ENCODE data around the gene VASH2. TPM values are rescaled to one million over a fixed set of nuclear protein-coding genes. Genes with fewer than 3 reads are reported as not detected.
"Not testable (repeated sequence)": the region's sequence is repeated elsewhere in the genome, so short reads cannot be mapped to it uniquely, and the experiment has no call there.

Gene VASH2
- total RNA-seq, 3 donors from 2014 or later, result 2.3 to 4.0 (median 2.9) TPM

DNA sequence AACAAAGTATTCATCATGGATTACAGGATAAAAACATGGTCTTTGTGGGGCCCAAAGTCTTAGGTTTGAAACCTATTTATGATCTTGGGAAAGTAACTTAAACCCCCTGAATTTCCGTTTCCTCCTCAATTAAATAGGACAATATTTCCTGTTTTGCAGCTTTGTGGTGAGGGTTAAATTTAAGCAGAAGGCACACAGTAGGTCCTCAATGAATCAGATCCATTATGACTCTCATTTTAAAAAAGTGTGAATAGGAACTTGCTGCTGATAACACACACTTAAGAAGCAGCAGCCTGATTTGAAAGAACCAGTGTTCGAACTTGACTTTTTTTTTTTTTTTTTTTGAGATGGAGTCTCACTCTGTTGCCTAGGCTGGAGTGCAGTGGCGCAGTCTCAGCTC lies 41.4 kb upstream of the VASH2 start:
- no peaks in the 10 kb centered on the region for H3K27me3 ChIP-seq
- DNase-seq (ENCODE audit: low spot score in 2 of 2), result no peak
- H3K36me3 ChIP-seq, result no peaks in the 10 kb centered on the region
- H3K9me3 ChIP-seq, result no peaks in the 10 kb centered on the region
- no peak overlapping the region for H3K27ac ChIP-seq
- TF ChIP-seq, protein P1, sequence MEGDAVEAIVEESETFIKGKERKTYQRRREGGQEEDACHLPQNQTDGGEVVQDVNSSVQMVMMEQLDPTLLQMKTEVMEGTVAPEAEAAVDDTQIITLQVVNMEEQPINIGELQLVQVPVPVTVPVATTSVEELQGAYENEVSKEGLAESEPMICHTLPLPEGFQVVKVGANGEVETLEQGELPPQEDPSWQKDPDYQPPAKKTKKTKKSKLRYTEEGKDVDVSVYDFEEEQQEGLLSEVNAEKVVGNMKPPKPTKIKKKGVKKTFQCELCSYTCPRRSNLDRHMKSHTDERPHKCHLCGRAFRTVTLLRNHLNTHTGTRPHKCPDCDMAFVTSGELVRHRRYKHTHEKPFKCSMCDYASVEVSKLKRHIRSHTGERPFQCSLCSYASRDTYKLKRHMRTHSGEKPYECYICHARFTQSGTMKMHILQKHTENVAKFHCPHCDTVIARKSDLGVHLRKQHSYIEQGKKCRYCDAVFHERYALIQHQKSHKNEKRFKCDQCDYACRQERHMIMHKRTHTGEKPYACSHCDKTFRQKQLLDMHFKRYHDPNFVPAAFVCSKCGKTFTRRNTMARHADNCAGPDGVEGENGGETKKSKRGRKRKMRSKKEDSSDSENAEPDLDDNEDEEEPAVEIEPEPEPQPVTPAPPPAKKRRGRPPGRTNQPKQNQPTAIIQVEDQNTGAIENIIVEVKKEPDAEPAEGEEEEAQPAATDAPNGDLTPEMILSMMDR (IDR thresholded peaks at IDR 0.05), result no peak
- TF ChIP-seq POLR2A (IDR thresholded peaks at IDR 0.05) (no peak), POLR2AphosphoS5 (IDR thresholded peaks at IDR 0.05) (no peak)
- no peaks in the 10 kb centered on the region for H3K4me1 ChIP-seq
- no peak overlapping the region for H3K4me3 ChIP-seq
- intact Hi-C loops (cut with DNase I; ENCODE audit: low total_unique reads), result no loop called here

DNA sequence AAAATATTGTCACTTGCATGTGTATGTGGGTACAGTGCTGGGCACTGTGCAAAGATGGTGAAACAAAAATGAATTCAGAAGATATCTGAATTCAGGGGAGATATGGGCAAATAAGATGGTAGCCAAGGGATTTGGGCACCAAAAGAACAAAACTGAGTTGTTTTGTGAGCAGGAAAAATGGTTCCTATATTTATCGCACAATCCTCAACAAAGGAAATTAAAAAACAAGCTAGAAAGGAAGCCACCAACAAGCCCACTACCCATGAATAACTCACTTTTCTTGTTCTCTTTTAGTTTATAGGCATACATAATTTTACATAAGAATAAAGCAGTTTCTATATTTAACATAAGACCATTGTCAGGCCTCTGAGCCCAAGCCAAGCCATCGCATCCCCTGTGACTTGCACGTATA lies 40.7 kb upstream of the VASH2 start:
- intact Hi-C loops (cut with DNase I; ENCODE audit: low total_unique reads), result no loop called here
- H3K9me3 ChIP-seq, result no peaks in the 10 kb centered on the region
- no peak overlapping the region for H3K4me3 ChIP-seq
- no peak overlapping the region for H3K27ac ChIP-seq
- H3K27me3 ChIP-seq, result no peaks in the 10 kb centered on the region
- DNase-seq (ENCODE audit: low spot score in 2 of 2), result no peak
- no peak for TF ChIP-seq POLR2AphosphoS5 (IDR thresholded peaks at IDR 0.05)
- H3K4me1 ChIP-seq, result no peaks in the 10 kb centered on the region
- H3K36me3 ChIP-seq, result no peaks in the 10 kb centered on the region

DNA sequence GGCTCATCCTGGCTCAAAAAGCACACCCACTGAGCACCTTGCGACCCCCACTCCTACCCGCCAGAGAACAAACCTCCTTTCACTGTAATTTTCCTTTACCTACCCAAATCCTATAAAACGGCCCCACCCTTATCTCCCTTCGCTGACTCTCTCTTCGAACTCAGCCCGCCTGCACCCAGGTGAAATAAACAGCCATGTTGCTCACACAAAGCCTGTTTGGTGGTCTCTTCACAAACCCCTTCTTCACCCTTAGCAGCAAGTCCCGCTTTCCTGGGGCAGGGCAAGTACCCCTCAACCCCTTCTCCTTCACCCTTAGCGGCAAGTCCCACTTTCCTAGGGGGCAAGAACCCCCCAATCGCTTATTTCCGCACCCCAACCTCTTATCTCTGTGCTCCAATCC lies 40.1 kb upstream of the VASH2 start:
- H3K9me3 ChIP-seq; H3K4me1 ChIP-seq; H3K4me3 ChIP-seq; H3K36me3 ChIP-seq; DNase-seq (ENCODE audit: low spot score in 2 of 2); H3K27ac ChIP-seq; intact Hi-C loops (cut with DNase I; ENCODE audit: low total_unique reads); H3K27me3 ChIP-seq: not testable (repeated sequence)

DNA sequence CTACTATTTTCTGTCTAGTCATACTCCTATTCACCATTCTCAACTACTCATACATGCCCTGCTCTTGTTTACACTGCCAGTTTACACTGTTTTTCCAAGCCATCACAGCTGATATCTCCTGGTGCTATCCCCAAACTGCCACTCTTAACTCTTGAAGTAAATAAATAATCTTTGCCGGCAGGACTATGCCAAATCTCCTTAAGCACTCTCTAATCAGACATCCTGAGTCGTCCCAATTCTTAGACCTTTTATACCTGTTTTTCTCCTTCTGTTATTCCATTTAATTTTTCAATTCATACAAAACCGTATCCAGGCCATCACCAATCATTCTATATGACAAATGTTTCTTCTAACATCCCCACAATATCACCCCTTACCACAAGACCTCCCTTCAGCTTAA lies 36.7 kb upstream of the VASH2 start:
- DNase-seq (ENCODE audit: low spot score in 2 of 2); H3K4me1 ChIP-seq; H3K4me3 ChIP-seq; H3K27ac ChIP-seq; H3K27me3 ChIP-seq; H3K36me3 ChIP-seq; H3K9me3 ChIP-seq; intact Hi-C loops (cut with DNase I; ENCODE audit: low total_unique reads): not testable (repeated sequence)

DNA sequence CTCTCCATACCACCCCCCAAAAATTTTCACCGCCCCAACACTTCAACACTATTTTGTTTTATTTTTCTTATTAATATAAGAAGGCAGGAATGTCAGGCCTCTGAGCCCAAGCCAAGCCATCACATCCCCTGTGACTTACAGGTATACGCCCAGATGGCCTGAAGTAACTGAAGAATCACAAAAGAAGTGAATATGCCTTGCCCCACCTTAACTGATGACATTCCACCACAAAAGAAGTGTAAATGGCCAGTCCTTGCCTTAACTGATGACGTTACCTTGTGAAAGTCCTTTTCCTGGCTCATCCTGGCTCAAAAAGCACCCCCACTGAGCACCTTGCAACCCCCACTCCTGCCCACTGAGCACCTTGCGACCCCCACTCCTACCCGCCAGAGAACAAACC lies 36.2 kb upstream of the VASH2 start:
- DNase-seq (ENCODE audit: low spot score in 2 of 2); H3K9me3 ChIP-seq; H3K4me1 ChIP-seq; H3K27ac ChIP-seq; H3K27me3 ChIP-seq; intact Hi-C loops (cut with DNase I; ENCODE audit: low total_unique reads); H3K4me3 ChIP-seq; H3K36me3 ChIP-seq: not testable (repeated sequence)

DNA sequence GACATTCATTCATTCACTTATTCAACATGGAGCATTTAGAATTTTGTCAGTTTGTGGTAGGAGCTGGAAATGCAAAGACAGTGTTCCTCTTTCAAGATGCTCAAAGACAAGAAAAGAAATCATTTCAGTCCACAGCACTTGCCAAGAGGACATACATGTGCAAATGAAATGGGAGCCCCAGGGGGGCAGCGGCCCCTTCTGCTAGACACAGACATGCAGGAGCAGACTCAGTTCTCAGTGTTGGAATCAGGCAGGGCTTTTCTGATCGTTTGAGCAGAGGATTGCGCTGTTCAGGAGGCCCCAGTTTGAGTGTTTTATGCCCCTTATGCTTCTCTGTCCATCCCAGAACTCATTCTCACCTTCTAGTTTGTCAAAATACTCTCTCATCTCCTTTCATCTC lies 35.6 kb upstream of the VASH2 start:
- TF ChIP-seq, protein P1 (IDR thresholded peaks at IDR 0.05), result no peak
- TF ChIP-seq POLR2A (IDR thresholded peaks at IDR 0.05), result no peak
- TF ChIP-seq POLR2AphosphoS5 (IDR thresholded peaks at IDR 0.05), result no peak
- intact Hi-C loops (cut with DNase I; ENCODE audit: low total_unique reads), result no loop called here
- H3K9me3 ChIP-seq, result no peaks in the 10 kb centered on the region
- no peaks in the 10 kb centered on the region for H3K27me3 ChIP-seq
- no peaks in the 10 kb centered on the region for H3K36me3 ChIP-seq
- H3K27ac ChIP-seq, result no peak overlapping the region
- no peak overlapping the region for H3K4me3 ChIP-seq
- H3K4me1 ChIP-seq, result no peaks in the 10 kb centered on the region
- DNase-seq (ENCODE audit: low spot score in 2 of 2), result no peak

DNA sequence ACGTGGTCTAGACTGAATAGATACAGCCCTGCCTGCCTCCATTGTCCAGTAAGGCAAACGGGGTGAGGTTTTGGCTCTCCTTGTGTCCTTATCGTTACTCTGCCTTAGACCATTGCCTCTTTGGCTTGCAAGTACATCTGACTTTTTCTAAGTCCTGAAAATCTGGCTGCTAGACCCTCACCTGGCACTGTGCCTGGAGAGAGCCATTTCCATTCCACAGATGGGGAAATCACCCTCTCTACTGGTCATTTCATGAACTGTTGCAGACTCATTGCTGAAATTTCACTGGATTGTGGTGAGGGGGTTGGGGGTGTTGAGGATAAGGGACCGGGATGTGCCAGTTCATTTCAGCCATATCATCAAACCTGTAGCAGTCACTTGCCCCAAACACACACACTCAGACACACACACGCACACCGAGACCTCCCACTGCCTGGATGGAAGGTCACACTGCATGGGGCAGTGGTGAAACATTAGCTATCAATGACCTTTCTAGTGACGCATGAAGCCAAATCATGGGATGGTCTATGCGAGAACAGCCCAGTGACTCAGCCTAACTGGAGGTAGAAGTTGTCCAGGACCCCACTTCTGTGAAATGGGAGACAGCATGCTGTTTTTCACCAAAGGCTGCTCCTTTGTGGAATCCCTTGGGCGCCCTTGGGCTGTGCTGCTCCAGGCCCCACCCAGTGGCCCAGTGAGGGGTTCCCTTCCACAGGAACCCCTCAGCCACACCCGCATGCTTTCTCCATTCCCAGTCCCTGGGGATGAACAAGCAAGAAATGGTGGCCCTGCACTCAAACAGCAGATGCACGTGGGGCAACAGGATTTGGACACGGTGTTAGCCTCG lies 34.9 kb upstream of the VASH2 start:
- H3K36me3 ChIP-seq, result no peaks in the 10 kb centered on the region
- no peaks in the 10 kb centered on the region for H3K9me3 ChIP-seq
- no peaks in the 10 kb centered on the region for H3K27me3 ChIP-seq
- no peak overlapping the region for H3K4me3 ChIP-seq
- TF ChIP-seq POLR2AphosphoS5 (IDR thresholded peaks at IDR 0.05) (no peak), POLR2A (IDR thresholded peaks at IDR 0.05) (no peak)
- TF ChIP-seq, protein P1 (IDR thresholded peaks at IDR 0.05), result no peak
- no peak overlapping the region for H3K27ac ChIP-seq
- DNase-seq (ENCODE audit: low spot score in 2 of 2), result no peak
- H3K4me1 ChIP-seq, result no peaks in the 10 kb centered on the region
- intact Hi-C loops (cut with DNase I; ENCODE audit: low total_unique reads), result no loop called here

Data from breast epithelium (tissue), 4 donors.